Measurements from ENCODE around the gene IQGAP2. TPM values are rescaled to one million over a fixed set of nuclear protein-coding genes. Genes with fewer than 3 reads are reported as not detected.
"Not testable (repeated sequence)": the region's sequence is repeated elsewhere in the genome, so short reads cannot be mapped to it uniquely, and the experiment has no call there.

IQGAP2 gene
- 1.8 and 8.3 TPM in 2 replicates for total RNA-seq (2014; rRNA removed; shearing (Covaris generic))

GRCh38 chr5:76402886-76403765, at the start of gene IQGAP2:
Gene IQGAP2 (plus strand): TSS chr5:76403285. CDS start chr5:76403546, 261 bp downstream.
- peak; percentile 39 for DNase-seq (ENCODE audit: low spot score)

- no peak for DNase-seq (ENCODE audit: low spot score)
Measured at GRCh38 chr5:76356887-76357286, 46.2 kb upstream of the IQGAP2 start.

GRCh38 chr5:76363352-76364225, 39.5 kb upstream of the IQGAP2 start:
- no peak for DNase-seq (ENCODE audit: low spot score)

- DNase-seq (ENCODE audit: low spot score): no peak
Measured at GRCh38 chr5:76364226-76364589, 38.9 kb upstream of the IQGAP2 start.

GRCh38 chr5:76365561-76365960, 37.5 kb upstream of the IQGAP2 start:
- no peak for DNase-seq (ENCODE audit: low spot score)

GRCh38 chr5:76366596-76366995, 36.5 kb upstream of the IQGAP2 start:
- no peak for DNase-seq (ENCODE audit: low spot score)

GRCh38 chr5:76367623-76368371, 35.3 kb upstream of the IQGAP2 start:
- DNase-seq (ENCODE audit: low spot score): peak; percentile 14

GRCh38 chr5:76368941-76369340, 34.1 kb upstream of the IQGAP2 start:
- DNase-seq (ENCODE audit: low spot score): no peak

- DNase-seq (ENCODE audit: low spot score): not testable (repeated sequence)
Measured at GRCh38 chr5:76369668-76370067, 33.4 kb upstream of the IQGAP2 start.

GRCh38 chr5:76371960-76372322, 31.1 kb upstream of the IQGAP2 start:
- DNase-seq (ENCODE audit: low spot score): peak; percentile 23

- peak; percentile 97 for DNase-seq (ENCODE audit: low spot score)
Measured at GRCh38 chr5:76372323-76373054, 30.6 kb upstream of the IQGAP2 start.

- no peak for DNase-seq (ENCODE audit: low spot score)
Measured at GRCh38 chr5:76376148-76376865, 26.8 kb upstream of the IQGAP2 start.

- no peak for DNase-seq (ENCODE audit: low spot score)
Measured at GRCh38 chr5:76376866-76377230, 26.2 kb upstream of the IQGAP2 start.

GRCh38 chr5:76378355-76378754, 24.7 kb upstream of the IQGAP2 start:
- DNase-seq (ENCODE audit: low spot score): no peak

GRCh38 chr5:76379316-76379715, 23.8 kb upstream of the IQGAP2 start:
- peak; percentile 18 for DNase-seq (ENCODE audit: low spot score)

- DNase-seq (ENCODE audit: low spot score): no peak
Measured at GRCh38 chr5:76379855-76380254, 23.2 kb upstream of the IQGAP2 start.

GRCh38 chr5:76380346-76381066, 22.6 kb upstream of the IQGAP2 start:
- no peak for DNase-seq (ENCODE audit: low spot score)

GRCh38 chr5:76383126-76383832, 19.8 kb upstream of the IQGAP2 start:
- no peak for DNase-seq (ENCODE audit: low spot score)

GRCh38 chr5:76384189-76384588, 18.9 kb upstream of the IQGAP2 start:
- no peak for DNase-seq (ENCODE audit: low spot score)

All from A172 (cell line).